SK-N-MC (cell line): Measurements from ENCODE around the gene ABLIM3.

ENCODE experiments used
- EZH2 ChIP-seq: fragments of 200-600 bp; sonication (generic); IDR thresholded peaks from one replicate; pipeline ENCODE4 v1.6.1; 2017; ENCODE audit warnings: antibody characterized with exemption
- POLR2AphosphoS5 ChIP-seq: IDR thresholded peaks from 2 replicates; pipeline ENCODE4 v1.6.1; 2012; ENCODE audit warnings: mild to moderate bottlenecking, low read depth, low read length, borderline replicate concordance

- no peak for TF ChIP-seq POLR2AphosphoS5
- no peak for TF ChIP-seq EZH2
Observed at GRCh38 chr5:149125386-149125891, 15.9 kb upstream of the ABLIM3 start.
